Peyer's patch (tissue), 4 donors: ENCODE results near the gene CPNE2.

Source experiments
- CTCF ChIP-seq, 6 experiments: fragments of 450-650 bp in 4 of 6; fragments of 200-600 bp in 2 of 6; sonication (generic) in 1 of 6; IDR thresholded peaks; one replicate each; pipeline ENCODE4 v1.5.1; 2017 to 2019; ENCODE audit warnings: antibody characterized with exemption in 6 of 6, mild to moderate bottlenecking in 3 of 6, moderate library complexity in 1 of 6
- POLR2A ChIP-seq, 2 donors: fragments of 450-650 bp; IDR thresholded peaks; one replicate each; pipeline ENCODE4 v1.5.1; 2017; ENCODE audit warnings: antibody characterized with exemption in 2 of 2, mild to moderate bottlenecking in 2 of 2, moderate library complexity in 2 of 2

DNA sequence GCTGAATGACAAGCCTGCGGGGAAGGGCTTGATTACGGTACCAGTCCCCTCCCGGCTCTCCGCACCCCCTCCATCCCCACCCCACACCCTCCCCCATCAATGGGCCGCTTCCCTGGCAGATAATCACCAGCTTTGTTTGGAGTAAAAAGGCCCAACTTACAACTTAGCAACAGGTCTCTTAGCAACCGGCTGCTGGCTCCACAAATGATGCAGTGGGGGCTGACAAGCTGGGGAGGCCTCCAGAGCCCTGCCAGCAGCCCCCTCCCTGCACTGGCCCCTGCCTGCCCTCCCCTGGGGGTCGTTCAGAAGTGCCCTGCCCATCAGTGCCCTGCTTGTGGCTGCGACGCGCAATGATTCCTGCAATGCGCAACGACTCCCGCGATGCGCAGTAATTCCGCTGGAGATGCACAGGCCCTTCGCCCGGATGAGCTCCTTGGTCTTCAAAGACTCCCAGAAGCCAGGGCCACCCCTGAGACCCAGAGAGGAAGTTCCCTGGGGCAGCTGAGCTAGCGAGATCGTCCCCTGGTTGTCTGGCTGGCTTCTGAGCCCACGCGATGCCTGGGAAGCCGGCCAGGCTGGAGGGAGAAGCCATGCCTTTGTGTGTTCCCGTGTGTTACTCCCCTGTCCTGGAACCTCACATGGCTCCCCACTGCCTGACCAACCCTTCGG lies 23.3 kb downstream of the CPNE2 start:
- no peak for TF ChIP-seq CTCF (IDR thresholded peaks at IDR 0.05)
- no peak for TF ChIP-seq POLR2A (IDR thresholded peaks at IDR 0.05)
